Mucosa of stomach (tissue), 1 donor: ENCODE data around the gene MRPL43.

Experiments
- H3K27me3 ChIP-seq: one replicate; pipeline ENCODE4 v1.7.0; 2013; ENCODE audit warnings: mild to moderate bottlenecking, low read length; ENCODE audit not compliant: control insufficient read depth, insufficient read depth
- H3K36me3 ChIP-seq: one replicate; pipeline ENCODE4 v1.7.0; 2013; ENCODE audit warnings: low read length; ENCODE audit not compliant: control insufficient read depth, insufficient read depth
- H3K4me1 ChIP-seq: one replicate; pipeline ENCODE4 v1.7.0; 2013; ENCODE audit warnings: mild to moderate bottlenecking, low read length; ENCODE audit not compliant: control insufficient read depth, insufficient read depth
- H3K4me3 ChIP-seq: one replicate; pipeline ENCODE4 v1.7.0; 2013; ENCODE audit warnings: low read length
- H3K9ac ChIP-seq: one replicate; pipeline ENCODE4 v1.7.0; 2013; ENCODE audit warnings: mild to moderate bottlenecking, low read length, moderate library complexity
- H3K9me3 ChIP-seq: one replicate; pipeline ENCODE4 v1.7.0; 2013; ENCODE audit warnings: mild to moderate bottlenecking, low read length, moderate library complexity; ENCODE audit not compliant: control insufficient read depth
- donor health status: Pancreatic carcinoma.

MRPL43 gene

GRCh38 chr10:101029520-101030295 lies 42.4 kb upstream of the MRPL43 start:
- no peaks in the 10 kb centered on the region for H3K9me3 ChIP-seq
- H3K9ac ChIP-seq: no peak overlapping the region
- no peaks in the 10 kb centered on the region for H3K36me3 ChIP-seq
- no peak overlapping the region for H3K4me3 ChIP-seq
- H3K4me1 ChIP-seq: peaks cover 23% of the 10 kb centered on the region
- H3K27me3 ChIP-seq: peaks cover 17% of the 10 kb centered on the region

- no peak overlapping the region for H3K4me3 ChIP-seq
- no peaks in the 10 kb centered on the region for H3K9me3 ChIP-seq
- H3K36me3 ChIP-seq: no peaks in the 10 kb centered on the region
- H3K27me3 ChIP-seq: peaks cover 17% of the 10 kb centered on the region
- no peak overlapping the region for H3K9ac ChIP-seq
- peaks cover 23% of the 10 kb centered on the region for H3K4me1 ChIP-seq
Observed at GRCh38 chr10:101028446-101029337, 41.4 kb upstream of the MRPL43 start.

- H3K4me3 ChIP-seq: no peak overlapping the region
- H3K9me3 ChIP-seq: no peaks in the 10 kb centered on the region
- H3K9ac ChIP-seq: no peak overlapping the region
- H3K4me1 ChIP-seq: peaks cover 10% of the 10 kb centered on the region
- peaks cover 17% of the 10 kb centered on the region for H3K27me3 ChIP-seq
- no peaks in the 10 kb centered on the region for H3K36me3 ChIP-seq
Observed at GRCh38 chr10:101027106-101027720, 39.9 kb upstream of the MRPL43 start.

- H3K4me1 ChIP-seq: peaks cover 10% of the 10 kb centered on the region
- H3K9ac ChIP-seq: no peak overlapping the region
- H3K4me3 ChIP-seq: no peak overlapping the region
- no peaks in the 10 kb centered on the region for H3K9me3 ChIP-seq
- peaks cover 9% of the 10 kb centered on the region for H3K27me3 ChIP-seq
- H3K36me3 ChIP-seq: no peaks in the 10 kb centered on the region
Observed at GRCh38 chr10:101022967-101023705, 35.8 kb upstream of the MRPL43 start.

GRCh38 chr10:101021692-101022251 lies 34.5 kb upstream of the MRPL43 start:
- Histone ChIP-seq H3K9ac (no peak overlapping the region), H3K4me3 (no peak overlapping the region), H3K4me1 (peaks cover 10% of the 10 kb centered on the region), H3K27me3 (peaks cover 15% of the 10 kb centered on the region), H3K9me3 (no peaks in the 10 kb centered on the region), H3K36me3 (no peaks in the 10 kb centered on the region)

GRCh38 chr10:101021239-101021638 lies 33.9 kb upstream of the MRPL43 start:
- H3K27me3 ChIP-seq: peaks cover 19% of the 10 kb centered on the region
- H3K4me3 ChIP-seq: no peak overlapping the region
- H3K36me3 ChIP-seq: no peaks in the 10 kb centered on the region
- no peak overlapping the region for H3K9ac ChIP-seq
- peaks cover 10% of the 10 kb centered on the region for H3K4me1 ChIP-seq
- H3K9me3 ChIP-seq: no peaks in the 10 kb centered on the region

- H3K9ac ChIP-seq: no peak overlapping the region
- no peak overlapping the region for H3K4me3 ChIP-seq
- no peaks in the 10 kb centered on the region for H3K36me3 ChIP-seq
- H3K27me3 ChIP-seq: peaks cover 23% of the 10 kb centered on the region
- H3K4me1 ChIP-seq: peaks cover 10% of the 10 kb centered on the region
- H3K9me3 ChIP-seq: no peaks in the 10 kb centered on the region
Observed at GRCh38 chr10:101020427-101021075, 33.3 kb upstream of the MRPL43 start.

- peaks cover 10% of the 10 kb centered on the region for H3K4me1 ChIP-seq
- H3K9ac ChIP-seq: no peak overlapping the region
- H3K36me3 ChIP-seq: no peaks in the 10 kb centered on the region
- no peak overlapping the region for H3K4me3 ChIP-seq
- no peaks in the 10 kb centered on the region for H3K9me3 ChIP-seq
- H3K27me3 ChIP-seq: peaks cover 25% of the 10 kb centered on the region
Observed at GRCh38 chr10:101019440-101019703, 32.1 kb upstream of the MRPL43 start.

GRCh38 chr10:101018600-101019439 lies 31.5 kb upstream of the MRPL43 start:
- Histone ChIP-seq H3K4me3 (no peak overlapping the region), H3K36me3 (no peaks in the 10 kb centered on the region), H3K9ac (no peak overlapping the region), H3K9me3 (no peaks in the 10 kb centered on the region), H3K4me1 (peaks cover 10% of the 10 kb centered on the region), H3K27me3 (peaks cover 25% of the 10 kb centered on the region)

- Histone ChIP-seq H3K4me1 (peaks cover 15% of the 10 kb centered on the region), H3K9me3 (no peaks in the 10 kb centered on the region), H3K36me3 (no peaks in the 10 kb centered on the region), H3K9ac (no peak overlapping the region), H3K4me3 (no peak overlapping the region), H3K27me3 (peaks cover 25% of the 10 kb centered on the region)
Observed at GRCh38 chr10:101018118-101018599, 30.9 kb upstream of the MRPL43 start.
